GM19328 (cell line): ENCODE measurements around the gene EXOC6B.

Experiments used
- ATAC-seq: cut with Tn5 transposase; IDR thresholded peaks from one replicate; pipeline ENCODE4 v1.9.1; 2021; ENCODE audit warnings: mild to moderate bottlenecking, moderate library complexity; ENCODE audit not compliant: unreplicated experiment

Gene EXOC6B

GRCh38 chr2:72236445-72237067, 589.3 kb downstream of the EXOC6B start:
- ATAC-seq: no peak

- no peak for ATAC-seq
These were observed 590.1 kb downstream of the EXOC6B start for GRCh38 chr2:72235497-72236415.

GRCh38 chr2:72233211-72233610, 592.6 kb downstream of the EXOC6B start:
- ATAC-seq: no peak

GRCh38 chr2:72222829-72223564, 602.8 kb downstream of the EXOC6B start:
- ATAC-seq: no peak

- ATAC-seq: no peak
These were observed 605.7 kb downstream of the EXOC6B start for GRCh38 chr2:72220170-72220569.

GRCh38 chr2:72214429-72215143, 611.2 kb downstream of the EXOC6B start:
- ATAC-seq: no peak

- ATAC-seq: no peak
These were observed 613.4 kb downstream of the EXOC6B start for GRCh38 chr2:72212486-72212855.

GRCh38 chr2:72211777-72212485, 613.9 kb downstream of the EXOC6B start:
- ATAC-seq: no peak

- ATAC-seq: no peak
These were observed 614.5 kb downstream of the EXOC6B start for GRCh38 chr2:72211350-72211749.

- ATAC-seq: no peak
These were observed 615.4 kb downstream of the EXOC6B start for GRCh38 chr2:72210470-72210869.

GRCh38 chr2:72208225-72208624, 617.6 kb downstream of the EXOC6B start:
- no peak for ATAC-seq

- ATAC-seq: no peak
These were observed 618.5 kb downstream of the EXOC6B start for GRCh38 chr2:72207334-72207733.

GRCh38 chr2:72205504-72205881, 620.3 kb downstream of the EXOC6B start:
- no peak for ATAC-seq

- ATAC-seq: no peak
These were observed 620.9 kb downstream of the EXOC6B start for GRCh38 chr2:72204786-72205503.

- ATAC-seq: no peak
These were observed 621.6 kb downstream of the EXOC6B start for GRCh38 chr2:72204156-72204785.

GRCh38 chr2:72198532-72199241, 627.1 kb downstream of the EXOC6B start:
- no peak for ATAC-seq

- no peak for ATAC-seq
These were observed 632.1 kb downstream of the EXOC6B start for GRCh38 chr2:72193723-72194122.

GRCh38 chr2:72191441-72191840, 634.4 kb downstream of the EXOC6B start:
- no peak for ATAC-seq

GRCh38 chr2:72185206-72185605, 640.6 kb downstream of the EXOC6B start:
- ATAC-seq: no peak
